ENCODE results near the gene TUB. TPM values are rescaled to one million over a fixed set of nuclear protein-coding genes. Genes with fewer than 3 reads are reported as not detected.

Gene TUB
- total and polyA plus RNA-seq, 2 of the 13 experiments (the other 11 are each of a cell fraction or from before 2014, with no cell fraction given): 4.3 to 5.6 TPM

GRCh38 chr11:8098879-8099278 is 17.9 kb downstream of the TUB start:
- BruUV-seq (replicated peaks): no TSS peak
- Histone ChIP-seq H3K9me3 (ENCODE audit: low read length) (no peaks in the 10 kb centered on the region), H4K20me1 (ENCODE audit: insufficient read depth, low read length) (no peaks in the 10 kb centered on the region), H3K79me2 (ENCODE audit: insufficient read depth, low read length) (no peaks in the 10 kb centered on the region), H3K4me1 (ENCODE audit: insufficient read depth, low read length) (no peaks in the 10 kb centered on the region), H3K9ac (ENCODE audit: insufficient read depth, low read depth, low read length) (no peak overlapping the region), H2AFZ (ENCODE audit: low read length) (no peak overlapping the region), H3K27ac (ENCODE audit: extremely low read length, insufficient read depth, low read length) (no peak overlapping the region), H3K27me3 (ENCODE audit: control insufficient read depth in 1 of 2, insufficient read depth in 2 of 2, low read length in 2 of 2) (no peaks in the 10 kb centered on the region), H3K4me3 (replicated peaks in 1 of 3; ENCODE audit: insufficient read depth in 1 of 3, low read depth in 2 of 3, low read length in 3 of 3) (no peak overlapping the region), H3K4me2 (ENCODE audit: low read depth, low read length) (no peak overlapping the region), H3K36me3 (replicated peaks in 1 of 2; ENCODE audit: control insufficient read depth in 1 of 2, insufficient read depth in 2 of 2, low read length in 2 of 2) (peaks cover 3 to 8% of the 10 kb centered on the region in 2 experiments; a peak in 3 of 5 replicates)
- in situ Hi-C loops (cut with HindIII; ENCODE audit: extremely low pct_ligation_motif_present, low pct_unique_long_range_greater_than_20kb) (loop anchor here (5.0 to 10.0 kb wide), 2 partner anchors 67 to 94 kb away; no protein-coding TSS in a partner anchor), intact Hi-C loops (cut with micrococcal nuclease; ENCODE audit: unreplicated experiment) (loop anchor here (1.0 to 10.0 kb wide), 4 partner anchors 66 to 1002 kb away; no protein-coding TSS in a partner anchor)
- no peak for TF ChIP-seq NCOA2 (CRISPR knock-in tag; IDR thresholded peaks at IDR 0.05)
- no peak for TF ChIP-seq ZNF512B (CRISPR knock-in tag; IDR thresholded peaks at IDR 0.05; ENCODE audit: borderline replicate concordance)
- TF ChIP-seq YEATS4 (CRISPR knock-in tag; IDR thresholded peaks at IDR 0.05; ENCODE audit: borderline replicate concordance): no peak
- TF ChIP-seq TOE1 (CRISPR knock-in tag; IDR thresholded peaks at IDR 0.05): no peak
- TF ChIP-seq ZNF652 (CRISPR knock-in tag; IDR thresholded peaks at IDR 0.05; ENCODE audit: borderline replicate concordance, low read depth): no peak
- no peak for TF ChIP-seq MZF1 (CRISPR knock-in tag; IDR thresholded peaks at IDR 0.05; ENCODE audit: borderline replicate concordance)
- no peak for TF ChIP-seq DDIT3 (CRISPR knock-in tag; IDR thresholded peaks at IDR 0.05)
- no peak for TF ChIP-seq KAT8 (CRISPR knock-in tag; IDR thresholded peaks at IDR 0.05)
- no peak for TF ChIP-seq GPN1 (CRISPR knock-in tag; IDR thresholded peaks at IDR 0.05; ENCODE audit: borderline replicate concordance)
- TF ChIP-seq JUNB (CRISPR knock-in tag; IDR thresholded peaks at IDR 0.05; ENCODE audit: borderline replicate concordance): no peak
- TF ChIP-seq AFF4 (CRISPR knock-in tag; IDR thresholded peaks at IDR 0.05): no peak
- 88% methylated on average over 4 of the region's 6 CpGs for WGBS (ENCODE audit: low lambda C conversion rate)
- ChIA-PET CTCF (ENCODE audit: low intra/inter-chr PET ratio, low total read pairs) (interaction anchor here (1.2 to 1.6 kb wide), 4 partner anchors 64 to 94 kb away, joined by 4 to 25 read pairs (median 12); no protein-coding TSS in a partner anchor), POLR2A (interaction anchor here (1.4 kb wide), 1 partner anchor 92 kb away, joined by 4 read pairs; no protein-coding TSS in a partner anchor)
- FAIRE-seq (no peak), ATAC-seq (no peak), DNase-seq (ENCODE audit: low spot score) (no peak)

Data from HepG2 (cell line).